ENCODE data around the gene BIK. TPM values are rescaled to one million over a fixed set of nuclear protein-coding genes. Genes with fewer than 3 reads are reported as not detected.

BIK gene
- total RNA-seq, 1 donor from 2014 or later = 1.6 TPM

- no peak for TF ChIP-seq CTCF (IDR thresholded peaks at IDR 0.05)
- DNase-seq = no peak
- Histone ChIP-seq H3K36me3 (peaks cover 74% of the 10 kb centered on the region), H3K27me3 (ENCODE audit: low read depth) (no peaks in the 10 kb centered on the region), H3K27ac (no peak overlapping the region), H3K4me3 (no peak overlapping the region), H3K9me3 (no peaks in the 10 kb centered on the region), H3K4me1 (no peaks in the 10 kb centered on the region)
- ATAC-seq = no peak
- intact Hi-C loops (cut with DNase I) = no loop called here
Measured at GRCh38 chr22:43174941-43175531, 64.5 kb downstream of the BIK start.

- intact Hi-C loops (cut with DNase I) = no loop called here
- H3K27ac ChIP-seq = no peak overlapping the region
- H3K4me3 ChIP-seq = no peak overlapping the region
- no peaks in the 10 kb centered on the region for H3K9me3 ChIP-seq
- no peak for TF ChIP-seq CTCF (IDR thresholded peaks at IDR 0.05)
- peaks cover 70% of the 10 kb centered on the region for H3K36me3 ChIP-seq
- peaks cover 4% of the 10 kb centered on the region for H3K4me1 ChIP-seq
- ATAC-seq (no peak), DNase-seq (no peak)
- no peaks in the 10 kb centered on the region for H3K27me3 ChIP-seq (ENCODE audit: low read depth)
Measured at GRCh38 chr22:43176090-43176489, 65.5 kb downstream of the BIK start.

DNA sequence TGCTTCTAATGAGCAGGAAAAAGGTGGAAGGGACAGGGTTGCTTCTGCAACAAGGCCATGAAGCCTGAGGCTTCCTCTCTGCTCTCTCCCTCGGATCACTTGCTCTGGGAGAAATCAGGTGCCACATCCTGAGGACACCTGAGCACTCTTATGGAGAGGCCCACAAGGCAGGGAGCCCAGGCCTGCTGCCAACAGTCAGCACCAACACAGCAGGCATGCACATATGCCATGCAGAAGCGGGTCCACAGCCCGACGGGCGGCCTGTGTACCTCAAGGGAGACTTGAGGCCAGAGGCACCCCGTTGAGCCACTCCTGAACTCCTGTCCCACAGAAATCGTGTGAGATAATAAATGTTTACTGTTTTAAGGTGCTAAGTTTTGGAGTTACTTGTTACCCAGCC lies 66.9 kb downstream of the BIK start:
- TF ChIP-seq CTCF (IDR thresholded peaks at IDR 0.05) = no peak
- ATAC-seq = no peak
- H3K9me3 ChIP-seq = no peaks in the 10 kb centered on the region
- intact Hi-C loops (cut with DNase I) = no loop called here
- H3K4me3 ChIP-seq = no peak overlapping the region
- H3K4me1 ChIP-seq = peaks cover 7% of the 10 kb centered on the region
- no peak overlapping the region for H3K27ac ChIP-seq
- H3K36me3 ChIP-seq = peaks cover 56% of the 10 kb centered on the region
- DNase-seq = no peak
- H3K27me3 ChIP-seq (ENCODE audit: low read depth) = no peaks in the 10 kb centered on the region

Other genes with a start within 250 kb of the BIK start
- 104 TPM for gene PACSIN2, start 95.6 kb upstream of the BIK start, total RNA-seq
- gene TTLL1, start 21.4 kb upstream of the BIK start, total RNA-seq = 5.4 TPM
- 11.7 TPM for gene MCAT, start 32.6 kb downstream of the BIK start, total RNA-seq
- gene TSPO, start 40.8 kb downstream of the BIK start, total RNA-seq = 294 TPM
- gene TTLL12, start 76.4 kb downstream of the BIK start, total RNA-seq = 21.6 TPM
- 16.6 TPM for gene SCUBE1, start 232.6 kb downstream of the BIK start, total RNA-seq